LNCaP clone FGC (cell line): ENCODE results near the gene SNTB2.

ENCODE experiments used
- DNase-seq: peaks from one replicate; pipeline ENCODE4 v3.0.0-alpha.2; 2011; ENCODE audit warnings: low read depth
- H3K4me3 ChIP-seq: 2 replicates; pipeline ENCODE4 v1.5.1; 2011; ENCODE audit warnings: mild to moderate bottlenecking, low read depth, low read length, control low read depth
- TF ChIP-seq, protein P1 (sequence below): IDR thresholded peaks from 2 replicates; pipeline ENCODE4 v1.5.1; 2012; ENCODE audit warnings: mild to moderate bottlenecking; ENCODE audit not compliant: control insufficient read depth, insufficient read depth; ENCODE audit errors: extremely low read depth

SNTB2 gene

GRCh38 chr16:69307091-69307490, 120.1 kb downstream of the SNTB2 start:
- TF ChIP-seq, protein P1, sequence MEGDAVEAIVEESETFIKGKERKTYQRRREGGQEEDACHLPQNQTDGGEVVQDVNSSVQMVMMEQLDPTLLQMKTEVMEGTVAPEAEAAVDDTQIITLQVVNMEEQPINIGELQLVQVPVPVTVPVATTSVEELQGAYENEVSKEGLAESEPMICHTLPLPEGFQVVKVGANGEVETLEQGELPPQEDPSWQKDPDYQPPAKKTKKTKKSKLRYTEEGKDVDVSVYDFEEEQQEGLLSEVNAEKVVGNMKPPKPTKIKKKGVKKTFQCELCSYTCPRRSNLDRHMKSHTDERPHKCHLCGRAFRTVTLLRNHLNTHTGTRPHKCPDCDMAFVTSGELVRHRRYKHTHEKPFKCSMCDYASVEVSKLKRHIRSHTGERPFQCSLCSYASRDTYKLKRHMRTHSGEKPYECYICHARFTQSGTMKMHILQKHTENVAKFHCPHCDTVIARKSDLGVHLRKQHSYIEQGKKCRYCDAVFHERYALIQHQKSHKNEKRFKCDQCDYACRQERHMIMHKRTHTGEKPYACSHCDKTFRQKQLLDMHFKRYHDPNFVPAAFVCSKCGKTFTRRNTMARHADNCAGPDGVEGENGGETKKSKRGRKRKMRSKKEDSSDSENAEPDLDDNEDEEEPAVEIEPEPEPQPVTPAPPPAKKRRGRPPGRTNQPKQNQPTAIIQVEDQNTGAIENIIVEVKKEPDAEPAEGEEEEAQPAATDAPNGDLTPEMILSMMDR, result no peak
- no peak overlapping the region for H3K4me3 ChIP-seq
- no peak for DNase-seq

GRCh38 chr16:69307856-69308255, 120.9 kb downstream of the SNTB2 start:
- TF ChIP-seq, protein P1, result no peak
- H3K4me3 ChIP-seq, result no peak overlapping the region

DNA sequence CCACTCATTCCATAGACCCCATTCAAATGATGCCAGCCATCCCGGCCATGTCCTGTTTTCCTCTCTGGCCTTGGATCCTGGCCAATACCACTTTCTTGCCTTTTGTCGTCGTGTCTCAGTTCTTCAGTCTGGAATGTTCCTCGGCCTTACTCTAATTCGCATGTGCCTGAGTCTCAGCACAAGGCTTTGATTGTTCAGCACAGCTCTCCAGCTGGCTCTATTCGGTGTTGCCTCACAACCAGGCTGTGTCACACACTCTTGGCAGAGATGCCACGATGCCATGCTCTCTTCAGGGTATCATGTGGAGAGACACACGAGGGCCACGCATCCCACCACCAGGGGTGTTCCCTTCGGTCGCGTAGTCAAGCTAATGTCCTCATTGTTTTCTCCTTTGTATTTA, 122.4 kb downstream of the SNTB2 start:
- no peak for DNase-seq
- TF ChIP-seq, protein P1, result no peak
- no peak overlapping the region for H3K4me3 ChIP-seq

More at GRCh38 chr16:69307856-69308255, 120.9 kb downstream of the SNTB2 start:
- no peak for DNase-seq

- DNase-seq, result peak; percentile 80
- H3K4me3 ChIP-seq, result peak within 1 kb of the TSS; percentile 89
- TF ChIP-seq, protein P1, result peak; percentile 99
These were observed 123.9 kb downstream of the SNTB2 start, which contains the start of gene VPS4A for GRCh38 chr16:69310653-69311532. Gene VPS4A, plus strand, starts transcription at chr16:69311350. Its CDS starts 162 bp downstream, at chr16:69311512.

DNA sequence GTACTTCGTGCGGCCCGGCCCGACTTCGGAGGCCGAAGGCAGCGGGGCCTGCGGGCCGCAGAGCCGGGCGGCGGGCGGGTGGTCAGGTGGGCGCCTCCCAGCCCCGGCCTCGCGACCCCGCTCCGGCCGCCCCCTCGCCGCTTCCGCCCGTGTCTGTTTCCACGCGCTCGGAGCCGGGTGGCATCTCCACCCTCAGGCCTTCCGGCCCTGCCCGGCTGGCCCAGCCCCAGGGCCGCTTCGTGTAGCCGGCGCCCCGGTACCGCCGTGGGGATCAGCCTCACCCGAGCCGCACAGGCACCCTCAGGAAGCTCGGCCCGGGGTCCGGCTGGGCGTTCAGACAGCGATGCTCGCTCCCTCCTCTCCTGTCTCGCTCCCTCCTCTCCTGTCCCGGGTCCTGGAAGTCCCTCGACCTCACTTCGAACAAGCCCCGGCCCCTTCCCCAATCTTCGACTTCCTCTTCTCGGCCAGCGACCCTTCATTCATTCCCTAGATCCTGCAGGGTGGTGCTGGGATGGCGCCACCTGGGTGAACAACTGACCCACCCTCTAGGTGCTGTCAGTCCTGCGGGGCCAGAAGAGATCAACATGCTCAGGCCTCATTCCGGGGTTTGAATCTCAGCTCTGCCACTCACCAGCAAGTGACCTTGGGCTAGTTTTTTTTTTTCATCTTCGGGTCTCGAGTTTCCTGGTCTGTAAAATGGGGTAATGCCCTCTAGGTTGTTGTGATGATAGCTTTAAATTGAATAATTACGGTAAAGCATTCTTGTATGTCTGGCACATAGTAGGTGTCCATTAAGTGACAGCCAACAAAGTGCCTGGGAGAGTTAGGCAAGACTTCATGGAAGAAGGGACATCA, 124.8 kb downstream of the SNTB2 start:
- DNase-seq, result no peak
- peak overlapping the region; percentile 89 for H3K4me3 ChIP-seq
- TF ChIP-seq, protein P1, result peak; percentile 34

GRCh38 chr16:69313469-69313868, 126.5 kb downstream of the SNTB2 start:
- H3K4me3 ChIP-seq, result no peak overlapping the region
- no peak for DNase-seq
- TF ChIP-seq, protein P1, result no peak
